Neuronal stem cell (in vitro differentiated cells): ENCODE measurements around the gene TTC13.

ENCODE experiments used
- DNase-seq: peaks from one replicate; pipeline ENCODE4 v3.0.0-alpha.2; 2013; ENCODE audit warnings: low spot score
- H2AFZ ChIP-seq: one replicate; pipeline ENCODE4 v1.6.1; 2013; ENCODE audit warnings: mild to moderate bottlenecking, low read length, inconsistent platforms
- H2AK5ac ChIP-seq: 2 replicates; pipeline ENCODE4 v1.6.1; 2013; ENCODE audit warnings: low read depth, mild to moderate bottlenecking, inconsistent platforms, low read length, moderate library complexity, mixed read lengths
- H2BK120ac ChIP-seq: 2 replicates; pipeline ENCODE4 v1.6.1; 2013; ENCODE audit warnings: low read depth, mild to moderate bottlenecking, inconsistent platforms, low read length, moderate library complexity, mixed read lengths
- H2BK12ac ChIP-seq: one replicate; pipeline ENCODE4 v1.6.1; 2013; ENCODE audit warnings: low read length, inconsistent platforms
- H2BK15ac ChIP-seq: 2 replicates; pipeline ENCODE4 v1.6.1; 2013; ENCODE audit warnings: mild to moderate bottlenecking, low read length, inconsistent platforms, mixed read lengths
- H2BK5ac ChIP-seq: one replicate; pipeline ENCODE4 v1.6.1; 2013; ENCODE audit warnings: inconsistent platforms, mild to moderate bottlenecking, low read length, moderate library complexity
- H3K14ac ChIP-seq: one replicate; pipeline ENCODE4 v1.6.1; 2013; ENCODE audit warnings: low read length, inconsistent platforms
- H3K18ac ChIP-seq: 2 replicates; pipeline ENCODE4 v1.6.1; 2013; ENCODE audit warnings: low read length, inconsistent platforms
- H3K23ac ChIP-seq: 2 replicates; pipeline ENCODE4 v1.6.1; 2013; ENCODE audit warnings: low read depth, mild to moderate bottlenecking, mixed read lengths, low read length, inconsistent platforms; ENCODE audit not compliant: poor library complexity
- H3K27ac ChIP-seq: replicated peaks from 3 replicates; pipeline ENCODE4 v1.5.1; 2013; ENCODE audit warnings: low read length, inconsistent platforms
- H3K27me3 ChIP-seq, 3 experiments: 2 replicates each; pipeline ENCODE4 v1.6.1; 2013; ENCODE audit warnings: low read length in 3 of 3, mild to moderate bottlenecking in 2 of 3, inconsistent platforms in 1 of 3, low read depth in 1 of 3, mixed read lengths in 1 of 3, moderate library complexity in 1 of 3; ENCODE audit not compliant: control insufficient read depth in 3 of 3, insufficient read depth in 3 of 3
- H3K36me3 ChIP-seq, 2 donors: replicated peaks in 1 of 2; 2 replicates each; pipeline ENCODE4 v1.6.1; 2013; ENCODE audit warnings: low read length in 2 of 2; ENCODE audit not compliant: control insufficient read depth in 2 of 2, insufficient read depth in 2 of 2
- H3K4ac ChIP-seq: 2 replicates; pipeline ENCODE4 v1.6.1; 2013; ENCODE audit warnings: inconsistent platforms, mild to moderate bottlenecking, low read length, moderate library complexity
- H3K4me1 ChIP-seq, 2 donors: 1 replicate in 1 of 2; 2 replicates in 1 of 2; pipeline ENCODE4 v1.6.1; 2013; ENCODE audit warnings: low read length in 2 of 2, low read depth in 1 of 2; ENCODE audit not compliant: control insufficient read depth in 2 of 2, insufficient read depth in 1 of 2
- H3K4me2 ChIP-seq: one replicate; pipeline ENCODE4 v1.6.1; 2013; ENCODE audit warnings: mild to moderate bottlenecking, low read length, inconsistent platforms; ENCODE audit not compliant: insufficient read depth, poor library complexity, severe bottlenecking
- H3K4me3 ChIP-seq, 2 donors: 2 replicates each; pipeline ENCODE4 v1.5.1; 2013; ENCODE audit warnings: low read length in 2 of 2, mild to moderate bottlenecking in 2 of 2, inconsistent platforms in 1 of 2, moderate library complexity in 1 of 2
- H3K79me1 ChIP-seq: one replicate; pipeline ENCODE4 v1.6.1; 2013; ENCODE audit warnings: low read depth, mild to moderate bottlenecking, inconsistent platforms, low read length, moderate library complexity
- H3K9ac ChIP-seq: one replicate; pipeline ENCODE4 v1.6.1; 2013; ENCODE audit warnings: mild to moderate bottlenecking, low read depth, low read length, inconsistent platforms; ENCODE audit not compliant: poor library complexity
- H3K9me3 ChIP-seq, 2 donors: replicated peaks in 1 of 2; 2 replicates each; pipeline versions ENCODE3 to v1.6.1; 2013; ENCODE audit warnings: low read length in 2 of 2, mild to moderate bottlenecking in 2 of 2, inconsistent platforms in 1 of 2, low read depth in 1 of 2, mixed read lengths in 1 of 2, moderate library complexity in 1 of 2; ENCODE audit not compliant: control insufficient read depth in 2 of 2, insufficient read depth in 1 of 2
- H4K8ac ChIP-seq: one replicate; pipeline ENCODE4 v1.6.1; 2013; ENCODE audit warnings: low read depth, mild to moderate bottlenecking, inconsistent platforms, low read length, moderate library complexity
- H4K91ac ChIP-seq: one replicate; pipeline ENCODE4 v1.6.1; 2013; ENCODE audit warnings: low read length, low read depth, mild to moderate bottlenecking, inconsistent platforms; ENCODE audit not compliant: poor library complexity
- WGBS, 2 donors: extraction: QIAGEN DNeasy Blood & Tissue Kit; methylation state at CpG; one replicate each; pipeline ENCODE4 v1.1.7; 2013; ENCODE audit warnings: missing lambda C conversion rate in 2 of 2, mixed read lengths in 1 of 2; ENCODE audit not compliant: insufficient read length in 2 of 2, insufficient replicate concordance in 1 of 2; ENCODE audit errors: extremely low coverage in 2 of 2; 5-methylcytosine and 5-hydroxymethylcytosine counted together

TTC13 gene

GRCh38 chr1:230938924-230939368 lies 39.7 kb downstream of the TTC13 start:
- Histone ChIP-seq H3K14ac (no peak overlapping the region), H4K91ac (no peak overlapping the region), H3K4me3 (no peak overlapping the region), H2AK5ac (no peak overlapping the region), H3K79me1 (no peaks in the 10 kb centered on the region), H2BK15ac (no peak overlapping the region), H3K9ac (no peak overlapping the region), H2AFZ (no peak overlapping the region), H3K4me2 (no peak overlapping the region), H3K23ac (no peak overlapping the region), H2BK12ac (no peak overlapping the region), H3K27ac (no peak overlapping the region), H3K18ac (no peak overlapping the region), H4K8ac (no peak overlapping the region), H3K4ac (no peak overlapping the region), H3K4me1 (peaks cover 0 to 2% of the 10 kb centered on the region in 2 donors), H2BK120ac (no peak overlapping the region), H3K36me3 (peaks cover 0 to 5% of the 10 kb centered on the region in 2 donors), H2BK5ac (no peak overlapping the region), H3K27me3 (no peaks in the 10 kb centered on the region), H3K9me3 (no peaks in the 10 kb centered on the region)
- no CpG with 5 or more reads among the region's 2 CpGs for WGBS, 2 donors
- DNase-seq = no peak

- Histone ChIP-seq H2AFZ (no peak overlapping the region), H3K36me3 (peaks cover 0 to 7% of the 10 kb centered on the region in 2 donors), H3K4me1 (peaks cover 0 to 2% of the 10 kb centered on the region in 2 donors), H3K79me1 (no peaks in the 10 kb centered on the region), H3K27ac (no peak overlapping the region), H3K18ac (no peak overlapping the region), H3K23ac (no peak overlapping the region), H3K9me3 (no peaks in the 10 kb centered on the region), H3K4me2 (no peak overlapping the region), H2BK5ac (no peak overlapping the region), H4K8ac (no peak overlapping the region), H2BK120ac (no peak overlapping the region), H2BK15ac (no peak overlapping the region), H2AK5ac (no peak overlapping the region), H3K27me3 (no peaks in the 10 kb centered on the region), H3K9ac (no peak overlapping the region), H3K4me3 (no peak overlapping the region), H2BK12ac (no peak overlapping the region), H3K14ac (no peak overlapping the region), H3K4ac (no peak overlapping the region), H4K91ac (no peak overlapping the region)
- no CpG with 5 or more reads among the region's 2 CpGs for WGBS, 2 donors
- no peak for DNase-seq
Measured at GRCh38 chr1:230937371-230937770, 41.3 kb downstream of the TTC13 start.

GRCh38 chr1:230936475-230936874 lies 42.2 kb downstream of the TTC13 start:
- Histone ChIP-seq H4K8ac (no peak overlapping the region), H3K27ac (no peak overlapping the region), H4K91ac (no peak overlapping the region), H2BK15ac (no peak overlapping the region), H2BK12ac (no peak overlapping the region), H3K9ac (no peak overlapping the region), H3K9me3 (no peaks in the 10 kb centered on the region), H3K14ac (no peak overlapping the region), H2AFZ (no peak overlapping the region), H3K4me1 (peaks cover 0 to 2% of the 10 kb centered on the region in 2 donors), H3K4me3 (no peak overlapping the region), H3K4me2 (no peak overlapping the region), H3K23ac (no peak overlapping the region), H3K79me1 (no peaks in the 10 kb centered on the region), H2AK5ac (no peak overlapping the region), H3K36me3 (peaks cover 0 to 7% of the 10 kb centered on the region in 2 donors), H3K4ac (no peak overlapping the region), H3K27me3 (no peaks in the 10 kb centered on the region), H3K18ac (no peak overlapping the region), H2BK5ac (no peak overlapping the region), H2BK120ac (no peak overlapping the region)
- WGBS, 2 donors = no CpG with 5 or more reads among the region's 5 CpGs
- DNase-seq = no peak

- no peak overlapping the region for H3K23ac ChIP-seq
- H3K4me1 ChIP-seq = peaks cover 0 to 2% of the 10 kb centered on the region in 2 donors
- no peak overlapping the region for H3K9ac ChIP-seq
- no peak overlapping the region for H2AK5ac ChIP-seq
- H4K8ac ChIP-seq = no peak overlapping the region
- H3K4ac ChIP-seq = no peak overlapping the region
- no peak overlapping the region for H2AFZ ChIP-seq
- WGBS, 2 donors = no CpG with 5 or more reads among the region's 6 CpGs
- H4K91ac ChIP-seq = no peak overlapping the region
- H3K18ac ChIP-seq = no peak overlapping the region
- H2BK120ac ChIP-seq = no peak overlapping the region
- H2BK12ac ChIP-seq = no peak overlapping the region
- no peak overlapping the region for H3K4me3 ChIP-seq
- peaks cover 0 to 7% of the 10 kb centered on the region in 2 donors for H3K36me3 ChIP-seq
- no peak for DNase-seq
- H3K4me2 ChIP-seq = no peak overlapping the region
- no peak overlapping the region for H2BK15ac ChIP-seq
- no peaks in the 10 kb centered on the region for H3K79me1 ChIP-seq
- no peak overlapping the region for H2BK5ac ChIP-seq
- no peaks in the 10 kb centered on the region for H3K9me3 ChIP-seq
- no peak overlapping the region for H3K27ac ChIP-seq
- H3K14ac ChIP-seq = no peak overlapping the region
- H3K27me3 ChIP-seq = no peaks in the 10 kb centered on the region
Measured at GRCh38 chr1:230935852-230936251, 42.8 kb downstream of the TTC13 start.
